Panc1 (cell line): Measurements from ENCODE around the gene EOLA1.

Experiments used
- CTCF ChIP-seq: fragments of 450-650 bp; IDR thresholded peaks from 2 replicates; pipeline ENCODE4 v1.5.1; 2017; ENCODE audit warnings: mild to moderate bottlenecking
- POLR2AphosphoS5 ChIP-seq: IDR thresholded peaks from 2 replicates; pipeline ENCODE4 v1.6.1; 2012; ENCODE audit warnings: mild to moderate bottlenecking, low read depth, low read length, moderate library complexity
- SIN3A ChIP-seq: IDR thresholded peaks from 2 replicates; pipeline ENCODE4 v1.6.1; 2012; ENCODE audit warnings: low read depth, mild to moderate bottlenecking, low read length, moderate library complexity, borderline replicate concordance; ENCODE audit not compliant: insufficient read depth
- TCF7L2 ChIP-seq: IDR thresholded peaks from 2 replicates; pipeline ENCODE4 v1.6.1; 2011; ENCODE audit warnings: mild to moderate bottlenecking, low read depth, low read length, inconsistent platforms
- TF ChIP-seq, protein P1 (sequence below), 2 experiments: IDR thresholded peaks; 2 replicates each; pipeline ENCODE4 v1.6.1; 2011 to 2012; ENCODE audit warnings: low read depth in 2 of 2, control low read depth in 1 of 2, low read length in 1 of 2, mild to moderate bottlenecking in 1 of 2, moderate library complexity in 1 of 2; ENCODE audit not compliant: insufficient read depth in 1 of 2

DNA sequence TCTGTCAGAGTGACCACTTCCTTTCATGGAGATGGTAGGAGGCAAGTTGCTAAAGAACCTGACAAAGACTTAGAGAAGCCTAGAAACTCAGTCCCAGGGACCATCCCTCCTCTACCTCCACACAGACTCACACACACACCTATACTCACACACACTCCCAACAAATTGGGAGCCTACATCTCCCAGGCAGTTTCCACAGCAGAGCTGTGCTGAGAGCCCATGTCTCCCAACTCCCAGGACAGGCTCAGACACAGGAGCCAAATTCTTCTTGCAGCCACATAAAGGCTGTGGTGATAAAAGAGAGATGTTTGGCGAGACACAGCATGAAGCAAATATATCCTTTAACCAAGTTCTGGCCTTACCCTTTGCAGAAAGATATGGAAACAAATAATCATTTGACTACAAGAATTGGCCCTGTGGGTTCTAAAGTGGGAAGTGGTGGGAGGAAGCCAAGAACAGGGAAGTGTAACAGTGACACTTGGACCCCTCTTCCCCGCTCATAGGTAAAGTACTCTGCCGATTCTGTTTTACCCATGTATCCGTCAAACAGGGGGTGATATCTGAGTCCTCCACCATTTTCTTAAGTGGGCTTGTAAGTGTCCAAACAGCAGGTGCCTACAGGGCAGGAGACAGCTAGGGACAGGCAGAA lies 24.7 kb upstream of the EOLA1 start:
- TF ChIP-seq POLR2AphosphoS5 (no peak), CTCF (no peak), TCF7L2 (no peak), SIN3A (no peak)
- TF ChIP-seq, protein P1, sequence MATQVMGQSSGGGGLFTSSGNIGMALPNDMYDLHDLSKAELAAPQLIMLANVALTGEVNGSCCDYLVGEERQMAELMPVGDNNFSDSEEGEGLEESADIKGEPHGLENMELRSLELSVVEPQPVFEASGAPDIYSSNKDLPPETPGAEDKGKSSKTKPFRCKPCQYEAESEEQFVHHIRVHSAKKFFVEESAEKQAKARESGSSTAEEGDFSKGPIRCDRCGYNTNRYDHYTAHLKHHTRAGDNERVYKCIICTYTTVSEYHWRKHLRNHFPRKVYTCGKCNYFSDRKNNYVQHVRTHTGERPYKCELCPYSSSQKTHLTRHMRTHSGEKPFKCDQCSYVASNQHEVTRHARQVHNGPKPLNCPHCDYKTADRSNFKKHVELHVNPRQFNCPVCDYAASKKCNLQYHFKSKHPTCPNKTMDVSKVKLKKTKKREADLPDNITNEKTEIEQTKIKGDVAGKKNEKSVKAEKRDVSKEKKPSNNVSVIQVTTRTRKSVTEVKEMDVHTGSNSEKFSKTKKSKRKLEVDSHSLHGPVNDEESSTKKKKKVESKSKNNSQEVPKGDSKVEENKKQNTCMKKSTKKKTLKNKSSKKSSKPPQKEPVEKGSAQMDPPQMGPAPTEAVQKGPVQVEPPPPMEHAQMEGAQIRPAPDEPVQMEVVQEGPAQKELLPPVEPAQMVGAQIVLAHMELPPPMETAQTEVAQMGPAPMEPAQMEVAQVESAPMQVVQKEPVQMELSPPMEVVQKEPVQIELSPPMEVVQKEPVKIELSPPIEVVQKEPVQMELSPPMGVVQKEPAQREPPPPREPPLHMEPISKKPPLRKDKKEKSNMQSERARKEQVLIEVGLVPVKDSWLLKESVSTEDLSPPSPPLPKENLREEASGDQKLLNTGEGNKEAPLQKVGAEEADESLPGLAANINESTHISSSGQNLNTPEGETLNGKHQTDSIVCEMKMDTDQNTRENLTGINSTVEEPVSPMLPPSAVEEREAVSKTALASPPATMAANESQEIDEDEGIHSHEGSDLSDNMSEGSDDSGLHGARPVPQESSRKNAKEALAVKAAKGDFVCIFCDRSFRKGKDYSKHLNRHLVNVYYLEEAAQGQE (IDR thresholded peaks at IDR 0.05; ENCODE audit: insufficient read depth in 1 of 2, low read depth in 2 of 2, low read length in 1 of 2) = no peak
